ENCODE measurements around the gene DACH2. TPM values are rescaled to one million over a fixed set of nuclear protein-coding genes. Genes with fewer than 3 reads are reported as not detected.

Gene DACH2
- total and polyA plus RNA-seq, 9 of the 15 experiments (the other 6 are each of a cell fraction or from before 2014, with no cell fraction given) = not detected

- TF ChIP-seq ZNF512 (tag; IDR thresholded peaks at IDR 0.05) = no peak
- no peak for TF ChIP-seq WHSC1 (IDR thresholded peaks at IDR 0.05; ENCODE audit: low read length)
- no peak for TF ChIP-seq FOXO4 (CRISPR knock-in tag; IDR thresholded peaks at IDR 0.05)
- no peak for TF ChIP-seq CBX2 (IDR thresholded peaks at IDR 0.05; ENCODE audit: insufficient read depth, low read length, poor library complexity, severe bottlenecking)
- TF ChIP-seq PYGO2 (tag; IDR thresholded peaks at IDR 0.05) = no peak
- TF ChIP-seq POLR2B (IDR thresholded peaks at IDR 0.05; ENCODE audit: low read depth, partially characterized antibody) = no peak
These were observed 273.5 kb downstream of the DACH2 start (continued) for GRCh38 chrX:86421771-86422170.

GRCh38 chrX:86436116-86436515, 287.9 kb downstream of the DACH2 start:
- CTCF ChIA-PET (ENCODE audit: low intra/inter-chr PET ratio) = no interaction called here
- no peaks in the 10 kb centered on the region for H3K9me1 ChIP-seq (ENCODE audit: control insufficient read depth, insufficient read depth, low read length)
- no peaks in the 10 kb centered on the region for H4K20me1 ChIP-seq (replicated peaks; ENCODE audit: control insufficient read depth, insufficient read depth, low read length)
- H3K9ac ChIP-seq (ENCODE audit: insufficient read depth in 1 of 2, low read depth in 2 of 2, low read length in 2 of 2) = no peak overlapping the region
- POLR2A ChIA-PET = no interaction called here
- no peaks in the 10 kb centered on the region for H3K79me2 ChIP-seq (ENCODE audit: control insufficient read depth, insufficient read depth, low read length)
- in situ Hi-C loops (cut with MboI) = no loop called here
- no peak overlapping the region for H3K27ac ChIP-seq (ENCODE audit: extremely low read depth, low read depth, low read length)
- H3K4me3 ChIP-seq = no peak overlapping the region
- no peaks in the 10 kb centered on the region for H3K27me3 ChIP-seq (ENCODE audit: control insufficient read depth in 2 of 2, insufficient read depth in 2 of 2, low read length in 2 of 2)
- no peak for ATAC-seq
- TF ChIP-seq MITF (IDR thresholded peaks at IDR 0.05) = no peak
- no peak for TF ChIP-seq CREB3 (tag; conservative IDR thresholded peaks at IDR 0.05; ENCODE audit: low read depth)
- no peak for TF ChIP-seq ZKSCAN8 (CRISPR knock-in tag; IDR thresholded peaks at IDR 0.05)
- H3K4me1 ChIP-seq (replicated peaks in 1 of 2; ENCODE audit: control insufficient read depth in 2 of 2, insufficient read depth in 2 of 2, low read length in 2 of 2) = no peaks in the 10 kb centered on the region
- intact Hi-C loops (cut with micrococcal nuclease) = no loop called here
- no peaks in the 10 kb centered on the region for H3K36me3 ChIP-seq (ENCODE audit: control insufficient read depth, insufficient read depth, low read length)
- no TSS peak for BruUV-seq (replicated peaks)
- H2AFZ ChIP-seq (ENCODE audit: low read depth, low read length) = no peak overlapping the region
- FAIRE-seq = no peak
- H3K4me2 ChIP-seq (ENCODE audit: insufficient read depth, low read length) = no peak overlapping the region
- no peak for DNase-seq (ENCODE audit: extremely low read depth in 1 of 4, low spot score in 3 of 4)
- H3K9me3 ChIP-seq (replicated peaks; ENCODE audit: control insufficient read depth, insufficient read depth, low read depth, low read length) = no peaks in the 10 kb centered on the region

Measured in K562 (cell line).